H9 (cell line): Measurements from ENCODE around the gene TTC7B. TPM values are rescaled to one million over a fixed set of nuclear protein-coding genes. Genes with fewer than 3 reads are reported as not detected.

Experiments
- DNase-seq: peaks from one replicate; pipeline ENCODE4 v3.0.0-alpha.2; 2017
- H2AFZ ChIP-seq: one replicate; pipeline ENCODE4 v1.6.1; 2013; ENCODE audit warnings: mild to moderate bottlenecking, low read length, control low read depth, moderate library complexity
- H2AK5ac ChIP-seq: 2 replicates; pipeline ENCODE4 v1.6.1; 2013; ENCODE audit warnings: low read length, control low read depth, mixed read lengths; ENCODE audit not compliant: insufficient read length
- H2BK120ac ChIP-seq: one replicate; pipeline ENCODE4 v1.6.1; 2013; ENCODE audit warnings: low read depth, mild to moderate bottlenecking, low read length, control low read depth, inconsistent platforms; ENCODE audit not compliant: poor library complexity, severe bottlenecking
- H2BK12ac ChIP-seq: 2 replicates; pipeline ENCODE4 v1.6.1; 2013; ENCODE audit warnings: low read length, control low read depth, mixed read lengths, low read depth; ENCODE audit not compliant: insufficient read length
- H2BK15ac ChIP-seq: 2 replicates; pipeline ENCODE4 v1.6.1; 2013; ENCODE audit warnings: low read depth, low read length, control low read depth
- H2BK20ac ChIP-seq: one replicate; pipeline ENCODE4 v1.6.1; 2013; ENCODE audit warnings: low read depth, mild to moderate bottlenecking, low read length, control low read depth, inconsistent platforms; ENCODE audit not compliant: poor library complexity, severe bottlenecking
- H2BK5ac ChIP-seq: 2 replicates; pipeline ENCODE4 v1.6.1; 2013; ENCODE audit warnings: low read length, control low read depth, mixed read lengths; ENCODE audit not compliant: insufficient read length
- H3K14ac ChIP-seq: 2 replicates; pipeline ENCODE4 v1.6.1; 2013; ENCODE audit warnings: low read length, control low read depth; ENCODE audit not compliant: insufficient read depth
- H3K18ac ChIP-seq: 2 replicates; pipeline ENCODE4 v1.6.1; 2013; ENCODE audit warnings: low read depth, mild to moderate bottlenecking, mixed read lengths, low read length, control low read depth; ENCODE audit not compliant: insufficient read length
- H3K23ac ChIP-seq: 2 replicates; pipeline ENCODE4 v1.6.1; 2013; ENCODE audit warnings: low read length, control low read depth, mixed read lengths, low read depth; ENCODE audit not compliant: insufficient read length
- H3K23me2 ChIP-seq: 2 replicates; pipeline ENCODE4 v1.6.1; 2013; ENCODE audit warnings: low read depth, mild to moderate bottlenecking, mixed read lengths, low read length, control low read depth; ENCODE audit not compliant: insufficient read length, poor library complexity, severe bottlenecking
- H3K27ac ChIP-seq: 2 replicates; pipeline ENCODE4 v1.5.1; 2013; ENCODE audit warnings: low read length, control low read depth, mixed read lengths, low read depth; ENCODE audit not compliant: insufficient read length
- H3K27me3 ChIP-seq: 2 replicates; pipeline ENCODE4 v1.6.1; 2013; ENCODE audit warnings: low read length, control low read depth, inconsistent platforms; ENCODE audit not compliant: insufficient read depth
- H3K4ac ChIP-seq: 2 replicates; pipeline ENCODE4 v1.6.1; 2013; ENCODE audit warnings: low read depth, mild to moderate bottlenecking, control low read depth, inconsistent platforms, low read length, moderate library complexity
- H3K4me1 ChIP-seq: 2 replicates; pipeline ENCODE4 v1.6.1; 2013; ENCODE audit warnings: low read length, control low read depth, inconsistent platforms; ENCODE audit not compliant: insufficient read depth
- H3K4me2 ChIP-seq: 2 replicates; pipeline ENCODE4 v1.6.1; 2013; ENCODE audit warnings: low read length, control low read depth, mixed read lengths; ENCODE audit not compliant: insufficient read length, insufficient read depth
- H3K56ac ChIP-seq: 2 replicates; pipeline ENCODE4 v1.6.1; 2013; ENCODE audit warnings: low read depth, mild to moderate bottlenecking, mixed read lengths, low read length, control low read depth; ENCODE audit not compliant: insufficient read length
- H3K79me1 ChIP-seq: 2 replicates; pipeline ENCODE4 v1.6.1; 2013; ENCODE audit warnings: low read depth, mild to moderate bottlenecking, moderate library complexity, low read length, control low read depth, inconsistent platforms; ENCODE audit not compliant: insufficient read depth, poor library complexity, severe bottlenecking
- H3K79me2 ChIP-seq: 2 replicates; pipeline ENCODE4 v1.6.1; 2013; ENCODE audit warnings: low read length, control low read depth, inconsistent platforms; ENCODE audit not compliant: insufficient read depth
- H3K9ac ChIP-seq: 2 replicates; pipeline ENCODE4 v1.6.1; 2013; ENCODE audit warnings: low read length, control low read depth, mixed read lengths; ENCODE audit not compliant: insufficient read length; ENCODE audit errors: extremely low read depth
- H3K9me3 ChIP-seq: one replicate; pipeline ENCODE4 v1.6.1; 2013; ENCODE audit warnings: low read depth, low read length, inconsistent platforms; ENCODE audit not compliant: control insufficient read depth
- H3T11ph ChIP-seq: one replicate; pipeline ENCODE4 v1.6.1; 2013; ENCODE audit warnings: mild to moderate bottlenecking, low read length, control low read depth, inconsistent platforms
- H4K20me1 ChIP-seq: one replicate; pipeline ENCODE4 v1.6.1; 2013; ENCODE audit not compliant: control insufficient read depth, insufficient read length, insufficient read depth
- H4K5ac ChIP-seq: 2 replicates; pipeline ENCODE4 v1.6.1; 2013; ENCODE audit warnings: low read depth, mild to moderate bottlenecking, mixed read lengths, low read length, control low read depth; ENCODE audit not compliant: insufficient read length
- H4K8ac ChIP-seq: replicated peaks from 2 replicates; pipeline ENCODE4 v1.6.1; 2013; ENCODE audit warnings: low read length, control low read depth, mixed read lengths, low read depth; ENCODE audit not compliant: insufficient read length
- H4K91ac ChIP-seq: 2 replicates; pipeline ENCODE4 v1.6.1; 2013; ENCODE audit warnings: low read depth, mild to moderate bottlenecking, moderate library complexity, mixed read lengths, low read length, control low read depth; ENCODE audit not compliant: insufficient read length
- H3K27ac Mint-ChIP-seq, 3 experiments: 2 replicates in 2 of 3; 3 replicates in 1 of 3; pipeline ENCODE4 v1.8.0; 2020 to 2021; ENCODE audit warnings: mixed read lengths in 3 of 3, mild to moderate bottlenecking in 1 of 3, moderate library complexity in 1 of 3
- H3K27me3 Mint-ChIP-seq: 2 replicates; pipeline ENCODE4 v1.8.0; 2021; ENCODE audit warnings: low read depth, mild to moderate bottlenecking, moderate library complexity, mixed read lengths
- H3K36me3 Mint-ChIP-seq, 3 experiments: 2 replicates in 2 of 3; 3 replicates in 1 of 3; pipeline ENCODE4 v1.8.0; 2020 to 2021; ENCODE audit warnings: low read depth in 3 of 3, mixed read lengths in 3 of 3; ENCODE audit not compliant: insufficient read depth in 1 of 3
- H3K4me1 Mint-ChIP-seq, 2 experiments: 2 replicates each; pipeline ENCODE4 v1.8.0; 2020; ENCODE audit warnings: mixed read lengths in 2 of 2
- H3K4me3 Mint-ChIP-seq, 2 experiments: 2 replicates in 1 of 2; 3 replicates in 1 of 2; pipeline ENCODE4 v1.8.0; 2020 to 2021; ENCODE audit warnings: mild to moderate bottlenecking in 2 of 2, mixed read lengths in 2 of 2, moderate library complexity in 1 of 2
- H3K9me3 Mint-ChIP-seq, 2 experiments: 2 replicates in 1 of 2; 3 replicates in 1 of 2; pipeline ENCODE4 v1.8.0; 2020; ENCODE audit warnings: mild to moderate bottlenecking in 2 of 2, mixed read lengths in 2 of 2, moderate library complexity in 1 of 2
- WGBS: extraction: QIAGEN DNeasy Blood & Tissue Kit; methylation state at CpG from one replicate; pipeline ENCODE4 v1.1.7; 2013; ENCODE audit warnings: missing lambda C conversion rate, low lambda C conversion rate, mixed read lengths; ENCODE audit not compliant: insufficient read length; ENCODE audit errors: extremely low coverage; 5-methylcytosine and 5-hydroxymethylcytosine counted together
- total RNA-seq: library from RNA; stranded (reverse); gene quantifications from 2 replicates; pipeline ENCODE4 v1.2.1, GENCODE V29; 2021
- TF ChIP-seq, protein P1 (sequence below): fragments of 200-600 bp; sonication (generic); conservative IDR thresholded peaks from 3 replicates; pipeline ENCODE4 v1.8.0; 2021; ENCODE audit warnings: antibody characterized with exemption, mild to moderate bottlenecking

The TTC7B gene
- total RNA-seq, 1 experiment from 2014 or later, result 33.7 TPM

- Histone ChIP-seq H3K23ac (no peak overlapping the region), H3K4me2 (no peak overlapping the region), H2BK20ac (no peak overlapping the region), H3K23me2 (peaks cover 3% of the 10 kb centered on the region), H3K4ac (no peak overlapping the region), H3T11ph (no peak overlapping the region), H3K56ac (no peak overlapping the region), H4K20me1 (no peaks in the 10 kb centered on the region), H3K27ac (no peak overlapping the region), H3K4me1 (no peaks in the 10 kb centered on the region; the same call in 1 of the 2 replicates), H3K14ac (no peak overlapping the region), H3K9me3 (no peaks in the 10 kb centered on the region), H3K27me3 (no peaks in the 10 kb centered on the region), H3K18ac (no peak overlapping the region), H3K79me2 (no peaks in the 10 kb centered on the region), H2BK12ac (no peak overlapping the region), H3K79me1 (no peaks in the 10 kb centered on the region), H4K91ac (no peak overlapping the region), H3K9ac (no peak overlapping the region), H2AFZ (no peak overlapping the region), H4K8ac (no peak overlapping the region), H2AK5ac (no peak overlapping the region), H4K5ac (no peak overlapping the region), H2BK120ac (no peak overlapping the region), H2BK15ac (no peak overlapping the region), H2BK5ac (no peak overlapping the region)
- DNase-seq, result no peak
- peaks cover 12% of the 10 kb centered on the region for H3K27me3 Mint-ChIP-seq
- no peak overlapping the region for H3K27ac Mint-ChIP-seq
- peaks cover 0 to 8% (median 5%) of the 10 kb centered on the region in 3 experiments; a peak in 4 of 7 replicates for H3K36me3 Mint-ChIP-seq
- peaks cover 4 to 14% of the 10 kb centered on the region in 2 experiments for H3K9me3 Mint-ChIP-seq
- H3K4me1 Mint-ChIP-seq, result peaks cover 17 to 20% of the 10 kb centered on the region in 2 experiments
- no CpG with 5 or more reads among the region's 4 CpGs for WGBS
- TF ChIP-seq, protein P1, sequence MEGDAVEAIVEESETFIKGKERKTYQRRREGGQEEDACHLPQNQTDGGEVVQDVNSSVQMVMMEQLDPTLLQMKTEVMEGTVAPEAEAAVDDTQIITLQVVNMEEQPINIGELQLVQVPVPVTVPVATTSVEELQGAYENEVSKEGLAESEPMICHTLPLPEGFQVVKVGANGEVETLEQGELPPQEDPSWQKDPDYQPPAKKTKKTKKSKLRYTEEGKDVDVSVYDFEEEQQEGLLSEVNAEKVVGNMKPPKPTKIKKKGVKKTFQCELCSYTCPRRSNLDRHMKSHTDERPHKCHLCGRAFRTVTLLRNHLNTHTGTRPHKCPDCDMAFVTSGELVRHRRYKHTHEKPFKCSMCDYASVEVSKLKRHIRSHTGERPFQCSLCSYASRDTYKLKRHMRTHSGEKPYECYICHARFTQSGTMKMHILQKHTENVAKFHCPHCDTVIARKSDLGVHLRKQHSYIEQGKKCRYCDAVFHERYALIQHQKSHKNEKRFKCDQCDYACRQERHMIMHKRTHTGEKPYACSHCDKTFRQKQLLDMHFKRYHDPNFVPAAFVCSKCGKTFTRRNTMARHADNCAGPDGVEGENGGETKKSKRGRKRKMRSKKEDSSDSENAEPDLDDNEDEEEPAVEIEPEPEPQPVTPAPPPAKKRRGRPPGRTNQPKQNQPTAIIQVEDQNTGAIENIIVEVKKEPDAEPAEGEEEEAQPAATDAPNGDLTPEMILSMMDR, result no peak
- no peak overlapping the region; a peak in 1 of 5 replicates for H3K4me3 Mint-ChIP-seq
Measured at GRCh38 chr14:90760078-90760444, 56.2 kb downstream of the TTC7B start.
